Hepatocyte (in vitro differentiated cells): ENCODE measurements around the gene AICDA. TPM values are rescaled to one million over a fixed set of nuclear protein-coding genes. Genes with fewer than 3 reads are reported as not detected.

Experiments
- DNase-seq: peaks from one replicate; pipeline ENCODE4 v3.0.0-alpha.2; 2016; ENCODE audit warnings: low spot score
- H2AFZ ChIP-seq: fragments of 200-600 bp; sonication (generic); 2 replicates; pipeline ENCODE4 v1.6.0; 2016; ENCODE audit warnings: antibody characterized with exemption, mild to moderate bottlenecking
- H3K27ac ChIP-seq: fragments of 200-600 bp; sonication (generic); 2 replicates; pipeline ENCODE4 v1.5.1; 2016; ENCODE audit warnings: mild to moderate bottlenecking
- H3K27me3 ChIP-seq: fragments of 200-600 bp; sonication (generic); 2 replicates; pipeline ENCODE4 v1.6.1; 2016
- H3K36me3 ChIP-seq: fragments of 200-600 bp; sonication (generic); replicated peaks from 2 replicates; pipeline ENCODE4 v1.5.1; 2016; ENCODE audit warnings: low read depth; ENCODE audit not compliant: insufficient read depth
- H3K4me1 ChIP-seq: fragments of 200-600 bp; sonication (generic); 2 replicates; pipeline ENCODE4 v1.5.1; 2016; ENCODE audit warnings: mild to moderate bottlenecking, moderate library complexity; ENCODE audit not compliant: insufficient read depth
- H3K4me2 ChIP-seq: fragments of 200-600 bp; sonication (generic); 2 replicates; pipeline ENCODE4 v1.6.0; 2016
- H3K4me3 ChIP-seq: fragments of 200-600 bp; sonication (generic); 2 replicates; pipeline ENCODE4 v1.5.1; 2016; ENCODE audit warnings: mild to moderate bottlenecking
- H3K79me2 ChIP-seq: fragments of 200-600 bp; sonication (generic); 2 replicates; pipeline ENCODE4 v1.6.0; 2017; ENCODE audit warnings: mild to moderate bottlenecking
- H3K9me2 ChIP-seq: fragments of 200-600 bp; sonication (generic); replicated peaks from 2 replicates; pipeline ENCODE4 v1.6.0; 2017; ENCODE audit warnings: mild to moderate bottlenecking; ENCODE audit not compliant: insufficient read depth
- H3K9me3 ChIP-seq: fragments of 200-600 bp; sonication (generic); 2 replicates; pipeline ENCODE4 v1.5.1; 2016; ENCODE audit warnings: low read depth, mild to moderate bottlenecking
- H4K20me1 ChIP-seq: fragments of 200-600 bp; sonication (generic); 2 replicates; pipeline ENCODE4 v1.6.0; 2016; ENCODE audit warnings: mild to moderate bottlenecking; ENCODE audit not compliant: insufficient read depth, poor library complexity, severe bottlenecking
- CTCF ChIP-seq: fragments of 200-600 bp; sonication (generic); IDR thresholded peaks from 2 replicates; pipeline ENCODE4 v1.5.1; 2016; ENCODE audit warnings: antibody characterized with exemption, mild to moderate bottlenecking; ENCODE audit not compliant: poor library complexity
- EZH2 ChIP-seq: fragments of 200-600 bp; sonication (generic); IDR thresholded peaks from 2 replicates; pipeline ENCODE4 v1.6.1; 2016; ENCODE audit warnings: antibody characterized with exemption, mild to moderate bottlenecking, borderline replicate concordance
- EZH2phosphoT487 ChIP-seq: fragments of 200-600 bp; sonication (generic); IDR thresholded peaks from one replicate; pipeline ENCODE4 v1.6.1; 2018; ENCODE audit warnings: antibody characterized with exemption, mild to moderate bottlenecking, low read depth, moderate library complexity; ENCODE audit not compliant: unreplicated experiment, severe bottlenecking
- WGBS: methylation state at CpG from one replicate; pipeline ENCODE4 v1.1.6; 2016; ENCODE audit warnings: low lambda C conversion rate; ENCODE audit errors: missing lambda C conversion rate; 5-methylcytosine and 5-hydroxymethylcytosine counted together
- polyA plus RNA-seq: library from polyadenylated mRNA; unstranded; fragments of >200 nt; fragmentation: Nextera tagmentation; extraction: Ambion mirVana; gene quantifications from 2 replicates; pipeline ENCODE4 v1.2.1, GENCODE V29; 2016
- total RNA-seq: library from RNA; depleted of rRNA; stranded (reverse); fragments of >200 nt; gene quantifications from 2 replicates; pipeline ENCODE4 v1.2.3, GENCODE V29; 2014

Gene AICDA
- total and polyA plus RNA-seq, 2 experiments from 2014 or later = 0.23 TPM; not detected in 1

GRCh38 chr12:8606890-8607289 lies 5.8 kb downstream of the AICDA start:
- Histone ChIP-seq H3K79me2 (no peaks in the 10 kb centered on the region), H3K27me3 (no peaks in the 10 kb centered on the region), H3K4me1 (no peaks in the 10 kb centered on the region), H3K4me3 (no peak overlapping the region), H4K20me1 (no peaks in the 10 kb centered on the region), H3K4me2 (no peak overlapping the region), H2AFZ (no peak overlapping the region), H3K27ac (no peak overlapping the region), H3K9me2 (no peaks in the 10 kb centered on the region), H3K36me3 (no peaks in the 10 kb centered on the region), H3K9me3 (no peaks in the 10 kb centered on the region)
- TF ChIP-seq EZH2phosphoT487 (no peak), CTCF (no peak), EZH2 (no peak)
- 85% methylated on average over 6 of the region's 6 CpGs for WGBS
- no peak for DNase-seq

- TF ChIP-seq CTCF = no peak
- TF ChIP-seq EZH2phosphoT487 = no peak
- TF ChIP-seq EZH2 = no peak
- H3K4me1 ChIP-seq = no peaks in the 10 kb centered on the region
- no peak for DNase-seq
- no peaks in the 10 kb centered on the region for H3K9me3 ChIP-seq
- H2AFZ ChIP-seq = no peak overlapping the region
- H3K4me2 ChIP-seq = no peak overlapping the region
- H3K36me3 ChIP-seq = no peaks in the 10 kb centered on the region
- no peak overlapping the region for H3K4me3 ChIP-seq
- H3K79me2 ChIP-seq = no peaks in the 10 kb centered on the region
- WGBS = 96% methylated on average over 30 of the region's 30 CpGs
- no peak overlapping the region for H3K27ac ChIP-seq
- no peaks in the 10 kb centered on the region for H4K20me1 ChIP-seq
- H3K27me3 ChIP-seq = no peaks in the 10 kb centered on the region
- no peaks in the 10 kb centered on the region for H3K9me2 ChIP-seq
Observed at GRCh38 chr12:8605057-8605456, 7.6 kb downstream of the AICDA start.

- H3K9me3 ChIP-seq = no peaks in the 10 kb centered on the region
- 31% methylated on average over 3 of the region's 3 CpGs for WGBS
- no peaks in the 10 kb centered on the region for H3K4me1 ChIP-seq
- H3K4me3 ChIP-seq = no peak overlapping the region
- no peak overlapping the region for H3K4me2 ChIP-seq
- H3K79me2 ChIP-seq = no peaks in the 10 kb centered on the region
- no peak overlapping the region for H3K27ac ChIP-seq
- H2AFZ ChIP-seq = no peak overlapping the region
- no peaks in the 10 kb centered on the region for H3K9me2 ChIP-seq
- no peaks in the 10 kb centered on the region for H3K36me3 ChIP-seq
- no peak for TF ChIP-seq EZH2phosphoT487
- no peak for TF ChIP-seq CTCF
- TF ChIP-seq EZH2 = no peak
- H4K20me1 ChIP-seq = no peaks in the 10 kb centered on the region
- no peaks in the 10 kb centered on the region for H3K27me3 ChIP-seq
- no peak for DNase-seq
Observed at GRCh38 chr12:8603856-8604255, 8.8 kb downstream of the AICDA start.

GRCh38 chr12:8603286-8603685 lies 9.4 kb downstream of the AICDA start:
- 80% methylated on average over 2 of the region's 2 CpGs for WGBS

More at GRCh38 chr12:8603286-8603685, 9.4 kb downstream of the AICDA start:
- Histone ChIP-seq H3K79me2 (no peaks in the 10 kb centered on the region), H3K4me2 (no peak overlapping the region), H3K9me2 (no peaks in the 10 kb centered on the region), H3K9me3 (no peaks in the 10 kb centered on the region), H3K27me3 (no peaks in the 10 kb centered on the region), H3K4me1 (no peaks in the 10 kb centered on the region), H4K20me1 (no peaks in the 10 kb centered on the region), H3K36me3 (no peaks in the 10 kb centered on the region), H3K4me3 (no peak overlapping the region), H2AFZ (no peak overlapping the region), H3K27ac (no peak overlapping the region)
- no peak for TF ChIP-seq CTCF
- TF ChIP-seq EZH2phosphoT487 = no peak
- no peak for TF ChIP-seq EZH2
- DNase-seq = no peak
